Measurements from ENCODE around the gene ARHGAP31. TPM values are rescaled to one million over a fixed set of nuclear protein-coding genes. Genes with fewer than 3 reads are reported as not detected.

ARHGAP31 gene
- total and polyA plus RNA-seq, 2 experiments from 2014 or later, result 1.2 to 4.3 TPM

- TF ChIP-seq CTCF (conservative IDR thresholded peaks at IDR 0.05; ENCODE audit: low read depth in 2 of 2) (no peak), NANOG (IDR thresholded peaks at IDR 0.05; ENCODE audit: borderline replicate concordance) (no peak), EZH2 (IDR thresholded peaks at IDR 0.05; ENCODE audit: low read depth, unreplicated experiment) (no peak), CREB1 (CRISPR knock-in tag; IDR thresholded peaks at IDR 0.05; ENCODE audit: low read depth) (no peak), JUNB (IDR thresholded peaks at IDR 0.05; ENCODE audit: unreplicated experiment) (no peak), ZNF114 (CRISPR knock-in tag; IDR thresholded peaks at IDR 0.05) (no peak), REST (IDR thresholded peaks at IDR 0.05; ENCODE audit: unreplicated experiment) (no peak), ZNF331 (CRISPR knock-in tag; IDR thresholded peaks at IDR 0.05; ENCODE audit: low read depth) (no peak), STAT1 (IDR thresholded peaks at IDR 0.05; ENCODE audit: unreplicated experiment) (no peak), EZH2phosphoT487 (IDR thresholded peaks at IDR 0.05; ENCODE audit: unreplicated experiment) (no peak), ETS1 (IDR thresholded peaks at IDR 0.05) (no peak)
Measured at GRCh38 chr3:119356646-119357045, 62.5 kb downstream of the ARHGAP31 start (continued).

GRCh38 chr3:119357190-119357589, 63.0 kb downstream of the ARHGAP31 start:
- H3K79me2 ChIP-seq (replicated peaks; ENCODE audit: insufficient read depth), result no peaks in the 10 kb centered on the region
- no peaks in the 10 kb centered on the region for H3K27me3 ChIP-seq (ENCODE audit: insufficient read depth)
- no peak overlapping the region for H2AFZ ChIP-seq
- Mint-ChIP-seq H3K27me3 (ENCODE audit: insufficient read depth, low read depth, poor library complexity) (peaks cover 5% of the 10 kb centered on the region), H3K4me3 (no peak overlapping the region), H3K36me3 (ENCODE audit: low read depth) (no peaks in the 10 kb centered on the region), H3K27ac (peak overlapping the region; percentile 28; the same call in 1 of the 2 replicates), H3K9me3 (no peaks in the 10 kb centered on the region; the same call in 2 of the 3 replicates), H3K4me1 (peaks cover 57% of the 10 kb centered on the region)
- H3K4me3 ChIP-seq, result no peak overlapping the region
- TF ChIP-seq NANOG (IDR thresholded peaks at IDR 0.05; ENCODE audit: borderline replicate concordance) (no peak), ETS1 (IDR thresholded peaks at IDR 0.05) (no peak), ZNF331 (CRISPR knock-in tag; IDR thresholded peaks at IDR 0.05; ENCODE audit: low read depth) (no peak), REST (IDR thresholded peaks at IDR 0.05; ENCODE audit: unreplicated experiment) (no peak), CREB1 (CRISPR knock-in tag; IDR thresholded peaks at IDR 0.05; ENCODE audit: low read depth) (no peak), EZH2 (IDR thresholded peaks at IDR 0.05; ENCODE audit: low read depth, unreplicated experiment) (no peak), ZNF114 (CRISPR knock-in tag; IDR thresholded peaks at IDR 0.05) (no peak)
- H3F3A ChIP-seq (replicated peaks; ENCODE audit: low read depth), result no peaks in the 10 kb centered on the region; the same call in none of the 2 replicates
- no peak overlapping the region for H3K27ac ChIP-seq (ENCODE audit: low read depth)
- no peaks in the 10 kb centered on the region for H3K9me2 ChIP-seq (ENCODE audit: insufficient read depth)
- H3K4me1 ChIP-seq (ENCODE audit: insufficient read depth), result peaks cover 58% of the 10 kb centered on the region
- DNase-seq (ENCODE audit: low spot score) (no peak), ATAC-seq (no peak)
- no peak overlapping the region for H3K4me2 ChIP-seq
- H3K36me3 ChIP-seq (ENCODE audit: insufficient read depth), result no peaks in the 10 kb centered on the region
- H4K20me1 ChIP-seq (replicated peaks; ENCODE audit: insufficient read depth), result no peaks in the 10 kb centered on the region

Measured in GM23338 (cell line).